Ectodermal cell (in vitro differentiated cells): Measurements from ENCODE around the gene THEMIS2.

Source experiments
- H3K27ac ChIP-seq: 2 replicates; pipeline ENCODE4 v1.7.0; 2013; ENCODE audit warnings: mild to moderate bottlenecking, low read depth, low read length; ENCODE audit not compliant: insufficient read depth, poor library complexity, severe bottlenecking
- H3K27me3 ChIP-seq: 2 replicates; pipeline ENCODE4 v1.7.0; 2013; ENCODE audit warnings: mild to moderate bottlenecking, low read length; ENCODE audit not compliant: insufficient read depth, control insufficient read depth, poor library complexity, severe bottlenecking
- H3K36me3 ChIP-seq: one replicate; pipeline ENCODE4 v1.7.0; 2013; ENCODE audit warnings: low read length; ENCODE audit not compliant: control insufficient read depth, insufficient read depth
- H3K4me1 ChIP-seq: one replicate; pipeline ENCODE4 v1.7.0; 2013; ENCODE audit warnings: low read length; ENCODE audit not compliant: control insufficient read depth, insufficient read depth
- H3K4me3 ChIP-seq: 2 replicates; pipeline ENCODE4 v1.7.0; 2013; ENCODE audit warnings: low read depth, low read length, control low read depth; ENCODE audit not compliant: insufficient read depth
- H3K9me3 ChIP-seq: 2 replicates; pipeline ENCODE4 v1.7.0; 2013; ENCODE audit warnings: mild to moderate bottlenecking, low read length, moderate library complexity; ENCODE audit not compliant: control insufficient read depth
- WGBS, 2 experiments: methylation state at CpG; one replicate each; pipeline ENCODE4 v1.1.7; 2013; ENCODE audit warnings: missing lambda C conversion rate in 2 of 2; 5-methylcytosine and 5-hydroxymethylcytosine counted together

The THEMIS2 gene

GRCh38 chr1:27873671-27874384, 1.5 kb downstream of the THEMIS2 start:
- peaks cover 6% of the 10 kb centered on the region for H3K4me1 ChIP-seq
- 87 to 89% methylated on average over 16 of the region's 16 CpGs for WGBS, 2 experiments
- H3K9me3 ChIP-seq = no peaks in the 10 kb centered on the region
- no peak overlapping the region for H3K27ac ChIP-seq
- no peak overlapping the region for H3K4me3 ChIP-seq
- no peaks in the 10 kb centered on the region for H3K36me3 ChIP-seq
- peaks cover 11% of the 10 kb centered on the region for H3K27me3 ChIP-seq

- H3K27ac ChIP-seq = no peak overlapping the region
- peaks cover 6% of the 10 kb centered on the region for H3K4me1 ChIP-seq
- no peak overlapping the region for H3K4me3 ChIP-seq
- WGBS, 2 experiments = 91 to 94% methylated on average over 18 of the region's 18 CpGs
- no peaks in the 10 kb centered on the region for H3K9me3 ChIP-seq
- peaks cover 11% of the 10 kb centered on the region for H3K27me3 ChIP-seq
- H3K36me3 ChIP-seq = no peaks in the 10 kb centered on the region
These were observed 4.2 kb downstream of the THEMIS2 start for GRCh38 chr1:27876341-27877114.

- H3K4me1 ChIP-seq = peaks cover 6% of the 10 kb centered on the region
- H3K27ac ChIP-seq = no peak overlapping the region
- H3K4me3 ChIP-seq = no peak overlapping the region
- H3K9me3 ChIP-seq = no peaks in the 10 kb centered on the region
- H3K27me3 ChIP-seq = peaks cover 11% of the 10 kb centered on the region
- 94 to 96% methylated on average over 2 of the region's 2 CpGs for WGBS, 2 experiments
- H3K36me3 ChIP-seq = no peaks in the 10 kb centered on the region
These were observed 4.7 kb downstream of the THEMIS2 start for GRCh38 chr1:27877115-27877416.

- WGBS, 2 experiments = 70 to 75% methylated on average over 4 of the region's 4 CpGs
- H3K27me3 ChIP-seq = peaks cover 5% of the 10 kb centered on the region
- H3K4me3 ChIP-seq = no peak overlapping the region
- no peaks in the 10 kb centered on the region for H3K36me3 ChIP-seq
- no peaks in the 10 kb centered on the region for H3K9me3 ChIP-seq
- H3K27ac ChIP-seq = no peak overlapping the region
- H3K4me1 ChIP-seq = peaks cover 3% of the 10 kb centered on the region
These were observed 5.7 kb downstream of the THEMIS2 start for GRCh38 chr1:27878039-27878438.

- Histone ChIP-seq H3K9me3 (no peaks in the 10 kb centered on the region), H3K4me3 (no peak overlapping the region), H3K4me1 (no peaks in the 10 kb centered on the region), H3K27me3 (no peaks in the 10 kb centered on the region), H3K27ac (no peak overlapping the region), H3K36me3 (no peaks in the 10 kb centered on the region)
- WGBS, 2 experiments = 90 to 94% methylated on average over 8 of the region's 8 CpGs
These were observed 6.5 kb downstream of the THEMIS2 start for GRCh38 chr1:27878787-27879335.

GRCh38 chr1:27879374-27880082, 7.2 kb downstream of the THEMIS2 start:
- Histone ChIP-seq H3K27ac (no peak overlapping the region), H3K4me1 (no peaks in the 10 kb centered on the region), H3K4me3 (no peak overlapping the region), H3K9me3 (no peaks in the 10 kb centered on the region), H3K27me3 (no peaks in the 10 kb centered on the region), H3K36me3 (no peaks in the 10 kb centered on the region)
- 91 to 93% methylated on average over 10 of the region's 10 CpGs for WGBS, 2 experiments

GRCh38 chr1:27882543-27882903, 10.2 kb downstream of the THEMIS2 start:
- Histone ChIP-seq H3K4me1 (no peaks in the 10 kb centered on the region), H3K36me3 (no peaks in the 10 kb centered on the region), H3K4me3 (no peak overlapping the region), H3K27me3 (no peaks in the 10 kb centered on the region), H3K27ac (no peak overlapping the region), H3K9me3 (no peaks in the 10 kb centered on the region)
- WGBS, 2 experiments = 94 to 96% methylated on average over 6 of the region's 6 CpGs

- WGBS, 2 experiments = 92 to 94% methylated on average over 13 of the region's 13 CpGs
- H3K9me3 ChIP-seq = no peaks in the 10 kb centered on the region
These were observed 11.2 kb downstream of the THEMIS2 start for GRCh38 chr1:27883536-27883935.

GRCh38 chr1:27884006-27884954, 11.9 kb downstream of the THEMIS2 start:
- Histone ChIP-seq H3K27ac (no peak overlapping the region), H3K9me3 (no peaks in the 10 kb centered on the region)
- 92 to 93% methylated on average over 24 of the region's 24 CpGs for WGBS, 2 experiments

More at GRCh38 chr1:27883536-27883935, 11.2 kb downstream of the THEMIS2 start:
- Histone ChIP-seq H3K27me3 (no peaks in the 10 kb centered on the region), H3K4me1 (no peaks in the 10 kb centered on the region), H3K27ac (no peak overlapping the region), H3K4me3 (no peak overlapping the region), H3K36me3 (no peaks in the 10 kb centered on the region)

More at GRCh38 chr1:27884006-27884954, 11.9 kb downstream of the THEMIS2 start:
- no peaks in the 10 kb centered on the region for H3K4me1 ChIP-seq
- peaks cover under 1% of the 10 kb centered on the region for H3K36me3 ChIP-seq
- H3K4me3 ChIP-seq = no peak overlapping the region
- H3K27me3 ChIP-seq = no peaks in the 10 kb centered on the region
